Smooth muscle cell of bladder (primary cell): Measurements from ENCODE around the gene AMFR. TPM values are rescaled to one million over a fixed set of nuclear protein-coding genes. Genes with fewer than 3 reads are reported as not detected.

ENCODE experiments used
- total RNA-seq: library from RNA; depleted of rRNA; stranded (reverse); fragments of >200 nt; gene quantifications from 2 replicates; pipeline ENCODE4 v1.2.3, GENCODE V29; 2014

The AMFR gene
- 317 and 407 TPM in 2 replicates for total RNA-seq

DNA sequence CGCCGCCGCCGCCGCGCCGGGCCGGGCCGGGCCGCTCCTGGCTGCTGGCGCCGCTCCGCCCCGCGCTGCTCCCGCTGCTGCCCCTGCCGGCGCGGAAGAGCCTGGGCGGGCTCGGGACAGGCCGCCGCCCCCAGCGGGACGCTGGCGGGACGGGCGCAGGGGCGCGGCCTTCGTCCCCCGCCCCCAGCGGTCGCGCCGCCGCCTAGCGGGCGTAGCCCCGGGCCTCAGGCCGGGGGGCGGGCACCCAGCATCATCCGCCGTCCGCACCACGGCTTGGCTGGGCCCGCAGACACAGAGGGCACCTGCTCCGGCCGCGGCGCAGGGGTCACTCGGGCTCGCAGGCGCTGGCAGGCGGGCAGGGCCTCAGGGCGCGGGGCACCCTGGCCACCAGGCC is at the start of gene AMFR:
Gene AMFR, minus strand, starts transcription at position 107 of the 394 bp plus-strand sequence. CDS start 218 bp downstream, outside the sequence.

DNA sequence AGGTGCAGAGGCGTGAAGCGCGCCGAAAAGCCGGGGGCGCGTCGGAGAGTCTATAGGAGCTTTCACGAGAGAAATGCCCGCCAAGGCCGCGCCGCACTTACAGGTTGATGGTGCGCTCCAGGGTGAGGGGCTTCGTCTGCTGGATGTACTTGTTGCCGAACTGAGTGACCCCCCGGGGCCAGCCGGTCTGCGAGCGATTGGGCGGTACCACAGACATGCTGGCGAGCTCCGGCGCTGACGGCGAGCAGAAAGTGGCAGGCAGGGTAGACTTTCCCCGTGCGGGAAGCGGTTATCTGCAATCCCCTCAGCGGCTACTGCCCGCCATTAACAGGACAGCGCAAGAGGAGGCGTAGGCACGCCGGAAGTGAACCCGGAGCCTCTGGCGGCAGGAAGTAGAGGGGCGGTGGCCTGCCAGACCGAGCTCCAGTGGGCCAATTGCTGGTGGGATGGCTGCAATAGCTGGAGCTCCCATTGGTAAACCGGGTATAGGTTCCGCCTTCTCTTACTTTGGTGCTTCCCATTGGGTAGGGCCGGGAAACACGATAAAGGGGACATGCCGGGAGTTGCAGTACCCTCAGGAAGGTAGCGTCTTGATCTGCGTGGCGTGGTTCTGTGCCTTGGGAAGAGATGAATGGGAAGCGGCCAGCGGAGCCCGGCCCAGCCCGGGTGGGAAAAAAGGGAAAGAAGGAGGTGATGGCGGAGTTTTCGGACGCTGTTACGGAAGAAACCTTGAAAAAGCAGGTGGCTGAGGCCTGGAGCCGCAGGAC is 25.8 kb upstream of the AMFR start, which contains the start of the genes NUDT21 and OGFOD1:
Gene NUDT21, minus strand, starts transcription at position 347 of the 767 bp plus-strand sequence. Its CDS starts 130 bp downstream, at position 217.
Gene OGFOD1, plus strand, starts transcription at position 569 of the 767 bp plus-strand sequence. Its CDS starts 59 bp downstream, at position 628.

Other genes with a start within 250 kb of the AMFR start
- gene GNAO1, start 234.1 kb downstream of the AMFR start, total RNA-seq, result under 0.01 TPM in 1 of 2 replicates, not detected in the other
- gene NUDT21, start 25.8 kb upstream of the AMFR start, total RNA-seq, result 53.0 TPM in 2 replicates
- 68.1 and 80.2 TPM in 2 replicates for gene OGFOD1, start 26.0 kb upstream of the AMFR start, total RNA-seq
- gene BBS2, start 94.5 kb upstream of the AMFR start, total RNA-seq, result 45.5 and 56.9 TPM in 2 replicates
- not detected in 2 replicates for gene MT4, start 139.5 kb upstream of the AMFR start, total RNA-seq
- 0.37 TPM in 1 of 2 replicates, not detected in the other for gene MT3, start 164.0 kb upstream of the AMFR start, total RNA-seq
- gene MT2A, start 183.0 kb upstream of the AMFR start, total RNA-seq, result 53.3 and 72.0 TPM in 2 replicates
- 91.7 and 248 TPM in 2 replicates for gene MT1E, start 200.2 kb upstream of the AMFR start, total RNA-seq
- 0.74 and 2.1 TPM in 2 replicates for gene MT1M, start 207.1 kb upstream of the AMFR start, total RNA-seq
- gene MT1A, start 213.1 kb upstream of the AMFR start, total RNA-seq, result 0.28 TPM in 1 of 2 replicates, not detected in the other
- gene MT1B, start 226.3 kb upstream of the AMFR start, total RNA-seq, result not detected in 2 replicates
- 0.09 and 1.8 TPM in 2 replicates for gene MT1F, start 232.4 kb upstream of the AMFR start, total RNA-seq
- gene MT1G, start 242.5 kb upstream of the AMFR start, total RNA-seq, result 0.71 TPM in 1 of 2 replicates, not detected in the other
- gene MT1H, start 244.3 kb upstream of the AMFR start, total RNA-seq, result not detected in 2 replicates